NCI-H1092 treated with DMSO at 0.1 percent for 48 hours (cell line): ENCODE results near the gene GNB3.
"Not testable (repeated sequence)": the region's sequence is repeated elsewhere in the genome, so short reads cannot be mapped to it uniquely, and the experiment has no call there.

Experiments
- DNase-seq: peaks from one replicate; lab custom pipeline; 2025; lab: John Stamatoyannopoulos, UW

Gene GNB3

DNA sequence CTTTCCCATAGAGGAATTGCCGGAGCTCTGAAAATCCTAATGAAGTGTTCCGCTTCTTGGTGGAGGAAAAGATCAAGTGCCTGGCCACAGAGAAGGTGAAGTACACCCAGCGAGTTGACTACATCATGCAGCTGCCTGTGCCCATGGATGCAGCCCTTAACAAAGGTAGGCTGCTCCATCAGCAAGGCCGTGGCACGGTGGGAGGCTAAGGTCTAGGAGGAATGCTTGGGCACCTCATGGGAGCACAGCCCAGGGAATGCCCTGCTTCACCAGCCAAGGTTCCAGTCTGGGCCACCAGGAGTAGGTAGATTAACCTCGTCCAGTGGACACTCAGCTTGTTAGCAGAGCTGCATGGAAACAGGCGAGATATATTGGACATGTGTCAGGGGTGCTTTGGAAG is 20.2 kb downstream of the GNB3 start:
- no peak for DNase-seq

DNA sequence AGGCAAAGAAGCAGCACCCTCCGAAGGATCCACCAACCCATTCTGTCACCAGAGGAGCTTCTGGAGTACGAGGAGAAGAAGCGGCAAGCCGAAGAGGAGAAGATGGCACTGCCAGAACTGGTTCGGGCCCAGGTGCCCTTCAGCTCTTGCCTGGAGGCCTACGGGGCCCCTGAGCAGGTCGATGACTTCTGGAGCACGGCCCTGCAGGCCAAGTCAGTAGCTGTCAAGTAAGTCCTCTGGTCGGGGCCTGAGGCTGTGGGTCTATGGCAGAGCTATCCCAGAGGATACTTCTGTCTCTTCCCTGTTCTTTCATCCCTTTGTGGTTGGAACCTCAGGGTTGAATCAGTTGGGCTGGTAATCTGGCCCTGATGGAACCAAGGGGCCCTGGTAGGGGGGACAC is 20.7 kb downstream of the GNB3 start:
- DNase-seq, result no peak

- no peak for DNase-seq
These were observed 22.3 kb downstream of the GNB3 start for GRCh38 chr12:6863033-6863432.

- DNase-seq, result no peak
These were observed 23.0 kb downstream of the GNB3 start for GRCh38 chr12:6863586-6864321.

GRCh38 chr12:6865307-6865706 is 24.6 kb downstream of the GNB3 start:
- not testable (repeated sequence) for DNase-seq

DNA sequence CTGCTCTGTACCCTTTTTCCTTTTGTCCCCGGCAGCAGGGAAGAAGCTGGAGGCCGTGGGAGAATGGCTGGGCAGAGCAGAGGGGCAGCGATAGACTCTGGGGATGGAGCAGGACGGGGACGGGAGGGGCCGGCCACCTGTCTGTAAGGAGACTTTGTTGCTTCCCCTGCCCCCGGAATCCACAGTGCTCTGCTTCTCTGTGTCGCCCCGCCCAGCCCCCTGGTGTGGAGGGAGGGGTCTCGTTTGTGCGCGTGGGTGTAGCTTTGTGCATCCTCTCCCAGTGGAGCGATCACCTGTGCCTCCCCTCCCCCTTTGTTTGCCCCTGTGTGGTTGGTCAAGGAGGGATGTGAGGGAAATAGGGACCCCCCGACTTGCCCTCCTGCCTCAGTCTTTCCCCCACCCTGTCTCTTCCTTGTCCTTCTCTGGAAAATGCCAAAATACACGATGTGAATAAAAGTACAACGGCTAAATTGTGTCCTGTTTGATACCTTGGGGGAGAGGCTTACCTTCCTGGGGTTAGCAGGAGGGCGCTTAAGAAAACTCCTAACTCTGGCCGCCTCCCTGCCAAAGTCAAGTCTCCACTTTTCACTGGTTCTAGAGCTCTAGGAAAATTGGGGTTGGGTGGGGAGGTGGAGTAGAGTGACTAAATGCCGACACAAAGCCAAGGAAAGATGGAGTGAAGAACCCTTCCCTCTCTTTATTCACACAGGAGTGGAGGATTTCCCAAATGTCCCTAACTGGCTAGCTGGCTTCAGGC is 25.6 kb downstream of the GNB3 start:
- no peak for DNase-seq

GRCh38 chr12:6866920-6867412 is 26.2 kb downstream of the GNB3 start:
- peak; percentile 65 for DNase-seq

- DNase-seq, result peak; percentile 77
These were observed 26.9 kb downstream of the GNB3 start, which contains the start of gene TPI1 for GRCh38 chr12:6867413-6868210. Gene TPI1, plus strand, starts transcription at chr12:6867531. Its CDS starts 36 bp downstream, at chr12:6867567.

DNA sequence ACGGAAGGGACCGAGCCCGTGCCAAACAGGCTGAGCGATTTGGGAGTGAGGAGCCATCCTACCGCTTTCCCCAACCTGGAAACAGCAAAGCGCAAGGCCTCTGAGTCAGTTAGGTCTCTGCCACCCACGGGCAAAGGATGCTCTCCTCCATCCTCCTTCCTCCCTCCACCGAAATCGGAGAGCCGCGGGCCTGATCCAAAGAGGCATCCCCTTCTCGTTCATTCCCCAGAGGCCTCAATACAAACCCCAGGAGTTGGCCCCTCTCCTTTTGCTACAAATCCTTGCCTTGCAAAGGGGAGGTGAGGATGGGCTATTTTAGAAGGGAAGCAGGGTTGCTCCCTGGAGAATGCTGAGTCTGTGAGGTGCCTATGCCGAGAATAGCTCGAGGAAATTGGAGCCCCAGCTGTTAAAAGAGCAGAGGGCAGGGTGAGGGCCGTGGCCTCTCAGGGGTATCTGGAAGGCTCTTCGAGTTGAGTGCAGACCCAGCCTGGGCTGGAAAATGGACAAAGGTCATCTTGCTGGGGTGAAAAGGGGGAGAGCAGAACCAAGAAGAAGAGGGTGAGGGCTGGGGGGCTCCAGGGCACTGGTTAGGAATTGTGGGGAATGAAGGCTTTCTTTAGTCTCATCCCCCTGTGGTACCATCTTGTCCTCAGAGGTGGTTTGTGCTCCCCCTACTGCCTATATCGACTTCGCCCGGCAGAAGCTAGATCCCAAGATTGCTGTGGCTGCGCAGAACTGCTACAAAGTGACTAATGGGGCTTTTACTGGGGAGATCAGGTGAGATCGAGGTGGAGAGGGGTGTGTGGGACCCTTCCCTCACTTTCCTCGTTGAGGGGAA is 27.7 kb downstream of the GNB3 start:
- DNase-seq, result no peak

- peak; percentile 64 for DNase-seq
These were observed 28.6 kb downstream of the GNB3 start for GRCh38 chr12:6869049-6870021.

GRCh38 chr12:6870304-6870703 is 29.6 kb downstream of the GNB3 start:
- not testable (repeated sequence) for DNase-seq

- DNase-seq, result no peak
These were observed 30.6 kb downstream of the GNB3 start for GRCh38 chr12:6871052-6871957.

DNA sequence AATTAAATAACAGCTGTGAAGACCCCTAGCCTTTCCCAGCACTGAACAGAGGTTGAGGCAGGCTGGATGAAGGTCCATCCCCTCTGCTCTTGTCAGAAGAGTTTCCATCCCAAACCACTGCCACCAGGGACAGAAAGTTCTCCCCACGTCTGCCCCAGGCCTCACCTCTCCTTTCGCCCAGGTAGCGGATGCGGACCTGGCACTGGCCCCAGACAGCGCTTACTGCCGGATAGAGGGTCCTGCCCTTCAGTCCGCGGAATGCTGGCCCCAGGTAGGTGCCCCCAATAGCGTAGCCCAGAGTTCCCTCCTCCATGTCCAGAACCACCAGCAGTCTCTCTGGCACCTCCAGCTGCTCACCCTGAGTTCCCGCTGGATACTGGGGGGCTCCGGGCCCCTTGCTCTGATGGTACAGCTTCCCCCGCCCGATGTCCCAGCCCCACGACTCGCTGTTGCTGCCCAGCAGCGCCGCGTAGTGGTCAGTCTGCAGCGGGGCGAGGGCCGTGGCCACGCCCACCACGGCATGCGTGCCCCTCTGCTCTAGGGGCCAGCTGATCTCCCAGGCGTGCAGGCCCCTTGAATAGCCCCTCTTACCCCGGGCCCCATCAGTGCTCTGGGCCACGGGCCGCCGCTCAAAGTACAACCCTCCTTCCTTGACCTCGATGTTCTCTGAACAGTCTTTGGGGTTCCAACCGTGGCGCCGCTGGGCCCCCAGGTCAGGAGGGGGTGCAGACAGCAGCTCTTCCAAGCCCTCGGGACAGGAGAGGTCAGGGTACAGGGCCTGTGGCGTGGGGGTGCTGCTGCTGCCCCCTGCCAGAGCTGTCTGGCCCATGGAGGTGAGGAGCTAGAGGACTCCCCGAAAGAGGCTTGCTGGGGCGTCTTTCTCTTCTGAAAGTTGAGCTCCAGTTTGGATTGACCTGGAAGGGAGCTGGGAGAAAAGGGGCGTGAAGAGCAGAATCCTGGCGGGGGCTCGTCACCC is 31.6 kb downstream of the GNB3 start:
- DNase-seq, result peak; percentile 54

- DNase-seq, result peak; percentile 82
These were observed 32.6 kb downstream of the GNB3 start, which contains the start of gene SPSB2 for GRCh38 chr12:6873094-6874014. Gene SPSB2, minus strand, starts transcription at chr12:6873303. Its CDS starts 402 bp downstream, at chr12:6872901.

DNA sequence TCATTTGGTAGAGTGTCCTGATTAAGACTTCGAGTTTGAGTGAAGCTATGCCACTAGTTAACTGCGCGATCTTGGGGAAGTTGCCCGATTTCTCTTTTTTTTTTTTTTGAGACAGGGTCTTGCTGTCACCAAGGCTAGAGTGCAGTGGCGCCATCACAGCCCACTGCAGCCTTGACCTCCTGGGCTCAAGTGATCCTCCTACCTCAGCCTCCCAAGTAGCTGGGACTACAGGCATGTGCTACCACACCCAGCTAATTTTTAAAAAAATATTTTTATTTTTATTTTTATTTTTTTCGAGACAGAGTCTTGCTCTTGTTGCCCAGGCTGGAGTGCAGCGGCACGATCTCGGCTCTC is 33.3 kb downstream of the GNB3 start:
- DNase-seq, result not testable (repeated sequence)

- not testable (repeated sequence) for DNase-seq
These were observed 39.1 kb downstream of the GNB3 start for GRCh38 chr12:6879824-6880223.

- DNase-seq, result no peak
These were observed 42.5 kb downstream of the GNB3 start for GRCh38 chr12:6883252-6883651.
